Kidney (tissue), 14 donors: ENCODE data around the gene PLCL2. TPM values are rescaled to one million over a fixed set of nuclear protein-coding genes. Genes with fewer than 3 reads are reported as not detected.

Experiments used
- DNase-seq, 5 donors: peaks; one replicate each; pipeline ENCODE4 v3.0.0-alpha.2; 2013 to 2020
- FAIRE-seq: peaks from 2 replicates; lab custom pipeline; 2012; peaks lifted over from hg19 to GRCh38; lab: Jason Lieb, UNC
- H3K27ac ChIP-seq, 2 donors: one replicate each; pipeline ENCODE4 v1.7.0; 2013; ENCODE audit warnings: low read depth in 2 of 2, low read length in 2 of 2, inconsistent platforms in 1 of 2
- H3K27me3 ChIP-seq: one replicate; pipeline ENCODE4 v1.7.1; 2013; ENCODE audit warnings: low read length, inconsistent platforms; ENCODE audit not compliant: control insufficient read depth, insufficient read depth
- H3K36me3 ChIP-seq, 3 donors: one replicate each; pipeline versions ENCODE4 v1.7.0 to v1.7.1; 2013; ENCODE audit warnings: low read length in 3 of 3, control low read depth in 1 of 3, inconsistent platforms in 1 of 3; ENCODE audit not compliant: insufficient read depth in 3 of 3, control insufficient read depth in 2 of 3
- H3K4me1 ChIP-seq, 3 donors: one replicate each; pipeline versions ENCODE4 v1.7.0 to v1.7.1; 2013; ENCODE audit warnings: low read length in 3 of 3, inconsistent platforms in 1 of 3, low read depth in 1 of 3; ENCODE audit not compliant: control insufficient read depth in 2 of 3, insufficient read depth in 2 of 3
- H3K4me3 ChIP-seq, 3 donors: one replicate each; pipeline versions ENCODE4 v1.7.0 to v1.8.1; 2013; ENCODE audit warnings: low read length in 3 of 3, control low read depth in 1 of 3, inconsistent platforms in 1 of 3
- H3K9ac ChIP-seq, 3 donors: one replicate each; pipeline versions ENCODE4 v1.7.0 to v1.7.1; 2013; ENCODE audit warnings: low read length in 3 of 3, control low read depth in 1 of 3, inconsistent platforms in 1 of 3
- H3K9me3 ChIP-seq, 3 donors: one replicate each; pipeline versions ENCODE4 v1.7.0 to v1.7.1; 2013; ENCODE audit warnings: low read length in 3 of 3, control low read depth in 1 of 3, inconsistent platforms in 1 of 3; ENCODE audit not compliant: control insufficient read depth in 2 of 3, insufficient read depth in 1 of 3
- CTCF ChIP-seq: IDR thresholded peaks from 3 replicates; pipeline ENCODE4 v1.5.1; 2012; ENCODE audit warnings: mild to moderate bottlenecking, moderate library complexity, borderline replicate concordance; ENCODE audit not compliant: insufficient read depth; ENCODE audit errors: extremely low read depth
- intact Hi-C: fragments of 100-400 bp; cut with DNase I; formaldehyde crosslinking; loops from one replicate; pipeline ENCODE4 v1.11.1; 2022
- polyA plus RNA-seq: library from polyadenylated mRNA; stranded (reverse); fragments of 350-450 nt; fragmentation: Illumina TruSeq; extraction: RNeasy Lipid Tissue Mini Kit (QIAGEN cat#74804); gene quantifications from one replicate; pipeline ENCODE4 v1.2.3, GENCODE V29; 2014; ENCODE audit warnings: low read depth, low replicate concordance; ENCODE audit not compliant: insufficient read depth
- total RNA-seq: library from RNA; stranded (reverse); fragmentation: NEBNext Ultra II Directional; extraction: Animal tissue kit (Norgen Biotek cat#: 25700); gene quantifications from one replicate; pipeline ENCODE4 v1.2.1, GENCODE V29; 2021
- donor health status: control.
- donor health status: control.
- donor health status: control.
- donor health status: control.
- donor health status: control.
- donor health status: DM: yes; HTN: yes; CAD: no.
- donor health status: Normal renal cell carcinoma (clear cell type).

PLCL2 gene
- total and polyA plus RNA-seq, 2 donors from 2014 or later, result 10.5 to 19.1 TPM

GRCh38 chr3:17013571-17013970 lies 128.8 kb downstream of the PLCL2 start:
- no peak overlapping the region for H3K4me3 ChIP-seq
- no peaks in the 10 kb centered on the region for H3K27me3 ChIP-seq
- FAIRE-seq (no peak), DNase-seq (no peak)
- no peak for TF ChIP-seq CTCF
- intact Hi-C loops, result no loop called here
- no peak overlapping the region for H3K9ac ChIP-seq
- peaks cover 0 to 24% (median 8%) of the 10 kb centered on the region in 3 donors for H3K4me1 ChIP-seq
- peak overlapping the region in 1 of 2 donors; percentile 3 for H3K27ac ChIP-seq
- H3K36me3 ChIP-seq, result peaks cover 0 to 4% (median 2%) of the 10 kb centered on the region in 3 donors
- no peaks in the 10 kb centered on the region for H3K9me3 ChIP-seq

GRCh38 chr3:17014284-17014683 lies 129.5 kb downstream of the PLCL2 start:
- H3K4me3 ChIP-seq, result peak overlapping the region in 1 of 3 donors; percentile 45
- intact Hi-C loops, result no loop called here

GRCh38 chr3:17014709-17015108 lies 130.0 kb downstream of the PLCL2 start:
- intact Hi-C loops, result no loop called here
- no peak for FAIRE-seq

More at GRCh38 chr3:17014284-17014683, 129.5 kb downstream of the PLCL2 start:
- no peak for TF ChIP-seq CTCF
- peaks cover 0 to 24% (median 8%) of the 10 kb centered on the region in 3 donors for H3K4me1 ChIP-seq
- no peaks in the 10 kb centered on the region for H3K27me3 ChIP-seq
- DNase-seq (no peak), FAIRE-seq (no peak)
- H3K27ac ChIP-seq, result peak overlapping the region; percentile 51 to 89
- H3K9me3 ChIP-seq, result no peaks in the 10 kb centered on the region
- H3K36me3 ChIP-seq, result peaks cover 0 to 4% (median 2%) of the 10 kb centered on the region in 3 donors
- H3K9ac ChIP-seq, result no peak overlapping the region

More at GRCh38 chr3:17014709-17015108, 130.0 kb downstream of the PLCL2 start:
- peaks cover 0 to 4% (median 2%) of the 10 kb centered on the region in 3 donors for H3K36me3 ChIP-seq
- peak overlapping the region in 1 of 3 donors; percentile 45 for H3K4me3 ChIP-seq
- no peaks in the 10 kb centered on the region for H3K9me3 ChIP-seq
- DNase-seq, result peak in 1 of 5 donors; percentile 11
- H3K4me1 ChIP-seq, result peaks cover 0 to 24% (median 8%) of the 10 kb centered on the region in 3 donors
- peak overlapping the region; percentile 51 to 89 for H3K27ac ChIP-seq
- H3K9ac ChIP-seq, result peak overlapping the region in 1 of 3 donors; percentile 27
- no peak for TF ChIP-seq CTCF
- H3K27me3 ChIP-seq, result no peaks in the 10 kb centered on the region
